GM12874 (cell line): ENCODE results near the gene TSPYL2.

Experiments
- CTCF ChIP-seq: IDR thresholded peaks from 2 replicates; pipeline ENCODE4 v1.5.1; 2011; ENCODE audit warnings: low read depth, mild to moderate bottlenecking, control low read depth, low read length, moderate library complexity; ENCODE audit not compliant: insufficient read depth

The TSPYL2 gene

GRCh38 chrX:53081925-53082772 is at the start of gene TSPYL2:
Gene TSPYL2, plus strand, starts transcription at chrX:53082367. Its CDS starts 132 bp downstream, at chrX:53082499.
- no peak for TF ChIP-seq CTCF

GRCh38 chrX:53036149-53036548 is 46.0 kb upstream of the TSPYL2 start:
- TF ChIP-seq CTCF: no peak

GRCh38 chrX:53039236-53039635 is 42.9 kb upstream of the TSPYL2 start:
- TF ChIP-seq CTCF: no peak

- TF ChIP-seq CTCF: no peak
Measured at GRCh38 chrX:53044995-53045394, 37.2 kb upstream of the TSPYL2 start.

GRCh38 chrX:53047228-53047627 is 34.9 kb upstream of the TSPYL2 start:
- no peak for TF ChIP-seq CTCF

GRCh38 chrX:53048169-53049126 is 33.7 kb upstream of the TSPYL2 start, which contains the start of gene GPR173:
Gene GPR173, plus strand, starts transcription at chrX:53048789. Its CDS starts 27,833 bp downstream, at chrX:53076622.
- TF ChIP-seq CTCF: no peak

GRCh38 chrX:53049127-53049517 is 33.0 kb upstream of the TSPYL2 start:
- no peak for TF ChIP-seq CTCF
